Endodermal cell (in vitro differentiated cells): ENCODE data around the gene SPTLC2. TPM values are rescaled to one million over a fixed set of nuclear protein-coding genes. Genes with fewer than 3 reads are reported as not detected.

Source experiments
- DNase-seq: peaks from one replicate; pipeline ENCODE4 v3.0.0-alpha.2; 2017
- H3K27ac ChIP-seq: 2 replicates; pipeline ENCODE4 v1.5.1; 2013; ENCODE audit warnings: mild to moderate bottlenecking, low read depth, low read length, moderate library complexity
- H3K27me3 ChIP-seq: 2 replicates; pipeline ENCODE4 v1.6.1; 2013; ENCODE audit warnings: mild to moderate bottlenecking, low read length, moderate library complexity; ENCODE audit not compliant: insufficient read depth, control insufficient read depth, poor library complexity, severe bottlenecking
- H3K36me3 ChIP-seq: 2 replicates; pipeline ENCODE4 v1.7.0; 2013; ENCODE audit warnings: mild to moderate bottlenecking, low read length, moderate library complexity; ENCODE audit not compliant: control insufficient read depth, insufficient read depth
- H3K4me1 ChIP-seq: one replicate; pipeline ENCODE4 v1.7.0; 2013; ENCODE audit warnings: low read length; ENCODE audit not compliant: control insufficient read depth, insufficient read depth
- H3K4me3 ChIP-seq: 2 replicates; pipeline ENCODE4 v1.5.1; 2013; ENCODE audit warnings: mild to moderate bottlenecking, low read length, moderate library complexity
- H3K9ac ChIP-seq: 2 replicates; pipeline ENCODE4 v1.6.1; 2013; ENCODE audit warnings: mild to moderate bottlenecking, low read length, moderate library complexity; ENCODE audit not compliant: poor library complexity, severe bottlenecking; ENCODE audit errors: extremely low read depth
- H3K9me3 ChIP-seq: 2 replicates; pipeline ENCODE4 v1.6.1; 2013; ENCODE audit warnings: mild to moderate bottlenecking, low read length, moderate library complexity; ENCODE audit not compliant: control insufficient read depth
- H3K27ac Mint-ChIP-seq: 2 replicates; pipeline ENCODE4 v1.8.0; 2020; ENCODE audit warnings: mixed read lengths
- H3K27me3 Mint-ChIP-seq: 2 replicates; pipeline ENCODE4 v1.8.0; 2021; ENCODE audit warnings: mild to moderate bottlenecking, mixed read lengths; ENCODE audit not compliant: insufficient read depth
- H3K36me3 Mint-ChIP-seq: 2 replicates; pipeline ENCODE4 v1.8.0; 2020; ENCODE audit warnings: low read depth, mixed read lengths
- H3K4me1 Mint-ChIP-seq: 2 replicates; pipeline ENCODE4 v1.8.0; 2020; ENCODE audit warnings: mixed read lengths
- H3K4me3 Mint-ChIP-seq: 2 replicates; pipeline ENCODE4 v1.8.0; 2020; ENCODE audit warnings: mild to moderate bottlenecking, moderate library complexity, mixed read lengths
- H3K9me3 Mint-ChIP-seq: 2 replicates; pipeline ENCODE4 v1.8.0; 2020; ENCODE audit warnings: mild to moderate bottlenecking, mixed read lengths
- WGBS, 2 experiments: methylation state at CpG; one replicate each; pipeline versions ENCODE4 v1.1.5 to v1.1.7; 2013; ENCODE audit warnings: missing lambda C conversion rate in 2 of 2, mixed read lengths in 1 of 2; ENCODE audit not compliant: insufficient coverage in 1 of 2, insufficient read length in 1 of 2; 5-methylcytosine and 5-hydroxymethylcytosine counted together
- total RNA-seq, 2 donors: library from RNA; stranded (reverse); fragmentation: NEBNext Ultra II Directional in 1 of 2; extraction: Animal tissue kit (Norgen Biotek cat#: 25700) in 1 of 2; gene quantifications; 2 replicates in 1 of 2; 3 replicates in 1 of 2; pipeline ENCODE4 v1.2.1, GENCODE V29; 2021
- TF ChIP-seq, protein P1 (sequence below): fragments of 200-600 bp; sonication (generic); conservative IDR thresholded peaks from 2 replicates; pipeline ENCODE4 v1.5.0; 2021; ENCODE audit warnings: antibody characterized with exemption, mild to moderate bottlenecking

Gene SPTLC2
- total RNA-seq, 2 donors from 2014 or later: 32.6 to 32.7 TPM

DNA sequence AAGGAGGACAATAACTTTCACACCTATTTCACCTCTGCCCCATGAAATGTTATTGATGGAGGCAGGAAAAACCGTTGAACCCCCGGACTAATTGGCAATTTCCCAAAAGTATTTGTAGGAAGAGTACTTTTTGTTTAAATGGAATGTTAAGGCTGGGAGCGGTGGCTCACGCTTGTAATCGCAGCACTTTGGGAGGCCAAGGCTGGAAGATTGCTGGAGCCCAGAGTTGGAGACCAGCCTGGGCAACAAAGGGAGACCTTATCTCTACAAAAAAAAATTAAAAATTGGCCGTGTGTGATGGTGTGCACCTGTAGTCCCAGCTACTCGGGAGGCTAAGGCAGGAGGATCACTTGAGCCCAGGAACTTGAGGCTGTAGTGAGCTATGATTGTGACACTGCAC, 26.0 kb upstream of the SPTLC2 start:
- WGBS, 2 experiments: 93 to 100% methylated on average over 4 to 7 of the region's 7 CpGs
- no peaks in the 10 kb centered on the region for H3K36me3 ChIP-seq
- no peak overlapping the region for H3K27ac ChIP-seq
- no peak for DNase-seq
- no peaks in the 10 kb centered on the region for H3K9me3 ChIP-seq
- Mint-ChIP-seq H3K4me3 (no peak overlapping the region), H3K36me3 (no peaks in the 10 kb centered on the region), H3K27ac (no peak overlapping the region), H3K9me3 (peaks cover 13% of the 10 kb centered on the region), H3K4me1 (no peaks in the 10 kb centered on the region), H3K27me3 (peaks cover 9% of the 10 kb centered on the region)
- no peak overlapping the region for H3K9ac ChIP-seq
- no peaks in the 10 kb centered on the region for H3K27me3 ChIP-seq
- H3K4me3 ChIP-seq: no peak overlapping the region
- H3K4me1 ChIP-seq: no peaks in the 10 kb centered on the region
- TF ChIP-seq, protein P1, sequence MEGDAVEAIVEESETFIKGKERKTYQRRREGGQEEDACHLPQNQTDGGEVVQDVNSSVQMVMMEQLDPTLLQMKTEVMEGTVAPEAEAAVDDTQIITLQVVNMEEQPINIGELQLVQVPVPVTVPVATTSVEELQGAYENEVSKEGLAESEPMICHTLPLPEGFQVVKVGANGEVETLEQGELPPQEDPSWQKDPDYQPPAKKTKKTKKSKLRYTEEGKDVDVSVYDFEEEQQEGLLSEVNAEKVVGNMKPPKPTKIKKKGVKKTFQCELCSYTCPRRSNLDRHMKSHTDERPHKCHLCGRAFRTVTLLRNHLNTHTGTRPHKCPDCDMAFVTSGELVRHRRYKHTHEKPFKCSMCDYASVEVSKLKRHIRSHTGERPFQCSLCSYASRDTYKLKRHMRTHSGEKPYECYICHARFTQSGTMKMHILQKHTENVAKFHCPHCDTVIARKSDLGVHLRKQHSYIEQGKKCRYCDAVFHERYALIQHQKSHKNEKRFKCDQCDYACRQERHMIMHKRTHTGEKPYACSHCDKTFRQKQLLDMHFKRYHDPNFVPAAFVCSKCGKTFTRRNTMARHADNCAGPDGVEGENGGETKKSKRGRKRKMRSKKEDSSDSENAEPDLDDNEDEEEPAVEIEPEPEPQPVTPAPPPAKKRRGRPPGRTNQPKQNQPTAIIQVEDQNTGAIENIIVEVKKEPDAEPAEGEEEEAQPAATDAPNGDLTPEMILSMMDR: no peak

- Histone ChIP-seq H3K4me1 (no peaks in the 10 kb centered on the region), H3K9me3 (no peaks in the 10 kb centered on the region), H3K9ac (no peak overlapping the region), H3K36me3 (no peaks in the 10 kb centered on the region), H3K4me3 (no peak overlapping the region), H3K27me3 (no peaks in the 10 kb centered on the region), H3K27ac (no peak overlapping the region)
- no peak overlapping the region for H3K4me3 Mint-ChIP-seq
- H3K36me3 Mint-ChIP-seq: no peaks in the 10 kb centered on the region
- H3K27ac Mint-ChIP-seq: no peak overlapping the region
- H3K27me3 Mint-ChIP-seq: peaks cover 5% of the 10 kb centered on the region
- WGBS, 2 experiments: 92 to 96% methylated on average over 36 to 46 of the region's 47 CpGs
- DNase-seq: no peak
- no peaks in the 10 kb centered on the region for H3K4me1 Mint-ChIP-seq
- TF ChIP-seq, protein P1: no peak
- peaks cover 11% of the 10 kb centered on the region for H3K9me3 Mint-ChIP-seq
Measured at GRCh38 chr14:77641534-77642341, 25.3 kb upstream of the SPTLC2 start.

- Histone ChIP-seq H3K27me3 (no peaks in the 10 kb centered on the region), H3K4me3 (no peak overlapping the region), H3K27ac (no peak overlapping the region), H3K36me3 (no peaks in the 10 kb centered on the region), H3K9ac (no peak overlapping the region), H3K4me1 (no peaks in the 10 kb centered on the region), H3K9me3 (no peaks in the 10 kb centered on the region)
- Mint-ChIP-seq H3K4me3 (no peak overlapping the region), H3K36me3 (no peaks in the 10 kb centered on the region), H3K27ac (no peak overlapping the region), H3K4me1 (no peaks in the 10 kb centered on the region), H3K27me3 (peaks cover 5% of the 10 kb centered on the region), H3K9me3 (peaks cover 19% of the 10 kb centered on the region)
- TF ChIP-seq, protein P1: no peak
- no peak for DNase-seq
- 84 to 92% methylated on average over 2 to 14 of the region's 16 CpGs for WGBS, 2 experiments
Measured at GRCh38 chr14:77640756-77641533, 24.5 kb upstream of the SPTLC2 start.
